CD4-positive, alpha-beta T cell treated with Interleukin-6 for 4 hours (primary cell): Measurements from ENCODE around the gene CLCN1.
A peak's percentile ranks its signal among the peaks of the same experiment; 100 is the strongest.
"Not testable (repeated sequence)": the region's sequence is repeated elsewhere in the genome, so short reads cannot be mapped to it uniquely, and the experiment has no call there.

ENCODE experiments used
- DNase-seq: peaks from one replicate; pipeline ENCODE4 v3.0.0-alpha.2; 2020; ENCODE audit warnings: mixed read lengths

The CLCN1 gene

GRCh38 chr7:143315776-143316175 is at the start of gene CLCN1:
Gene CLCN1 (plus strand): TSS chr7:143316111. CDS start chr7:143316213, 102 bp downstream.
- DNase-seq, result no peak

GRCh38 chr7:143269251-143269650 is 46.7 kb upstream of the CLCN1 start:
- DNase-seq, result no peak

GRCh38 chr7:143271240-143271639 is 44.7 kb upstream of the CLCN1 start:
- DNase-seq, result no peak

DNA sequence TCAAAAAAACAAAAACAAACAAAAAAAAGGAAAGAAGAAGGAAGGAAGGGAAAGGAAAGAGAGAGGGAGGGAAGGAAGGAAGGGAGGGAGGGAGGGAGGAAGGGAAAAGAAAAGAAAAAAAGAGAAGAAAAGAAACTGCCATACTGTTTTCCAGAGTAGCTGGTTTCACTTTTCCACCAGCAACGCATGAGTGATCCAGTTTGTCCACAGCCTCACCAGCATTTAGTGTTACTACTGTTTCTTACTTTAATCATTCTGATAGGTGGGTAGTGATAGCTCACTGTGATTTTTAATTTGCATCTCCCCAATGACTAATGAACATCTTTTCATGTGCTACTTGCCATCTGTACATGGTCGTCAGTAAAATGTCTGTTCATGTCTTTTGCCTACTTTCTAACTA is 43.0 kb upstream of the CLCN1 start:
- no peak for DNase-seq

DNA sequence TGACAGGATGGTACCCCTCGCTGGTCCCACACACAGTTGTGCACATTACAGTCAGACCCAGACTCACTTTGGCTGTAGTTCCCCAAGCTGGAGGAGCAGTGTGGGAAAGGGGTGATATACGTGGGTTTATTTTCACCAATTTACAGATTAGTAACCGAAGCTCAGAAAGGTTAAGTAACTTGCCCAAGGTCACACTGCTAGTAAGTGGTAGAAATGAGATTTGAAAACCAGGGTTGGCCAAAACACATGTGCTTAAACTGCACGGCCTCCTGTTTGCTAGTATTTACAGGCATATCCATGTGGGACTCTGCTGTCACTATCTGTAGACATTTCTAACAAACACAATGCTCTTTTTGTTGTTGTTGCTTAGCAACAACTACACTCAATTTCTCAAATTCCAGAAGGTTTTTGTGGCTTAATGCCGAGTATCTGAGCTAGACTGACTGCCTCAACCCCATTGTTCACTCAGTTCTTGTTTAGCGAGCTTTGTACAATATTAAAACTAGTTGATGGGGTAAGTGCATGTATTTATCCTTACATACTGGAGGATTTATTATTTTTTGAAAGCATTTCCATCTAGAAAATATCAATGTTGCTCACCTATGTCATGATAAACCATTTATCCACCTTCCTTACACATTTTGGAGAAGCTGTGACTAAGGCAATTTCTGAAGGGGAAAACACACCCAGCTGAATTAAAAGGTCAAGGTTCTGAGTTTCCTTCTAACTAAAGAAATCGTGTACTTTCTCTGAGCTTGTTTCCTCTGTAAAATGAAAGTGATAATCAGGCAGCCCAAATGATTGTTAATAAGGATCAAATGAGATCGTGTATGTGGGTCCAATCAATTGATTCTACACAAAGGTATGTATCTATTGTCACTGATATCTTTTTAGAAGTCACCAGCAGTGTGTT is 36.5 kb upstream of the CLCN1 start:
- DNase-seq, result no peak

DNA sequence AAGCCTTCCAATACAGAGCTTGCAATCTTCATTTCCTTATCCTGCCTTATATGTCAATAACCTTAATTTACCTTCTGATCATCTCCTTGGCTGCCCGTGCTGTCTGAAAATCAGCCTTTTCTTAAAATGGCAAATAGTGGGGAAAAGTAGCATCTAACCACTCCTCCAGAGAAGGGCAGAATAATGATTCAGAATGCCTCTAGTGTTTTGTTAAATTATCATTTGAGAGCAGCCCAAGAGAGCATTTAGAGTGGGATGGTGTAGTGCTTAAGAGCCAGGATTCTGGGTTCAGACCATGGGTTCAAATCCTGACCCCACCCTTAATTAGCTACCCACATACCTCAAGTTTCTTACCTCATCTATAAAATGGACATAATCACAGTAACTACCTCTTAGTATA is 35.8 kb upstream of the CLCN1 start:
- DNase-seq, result no peak

DNA sequence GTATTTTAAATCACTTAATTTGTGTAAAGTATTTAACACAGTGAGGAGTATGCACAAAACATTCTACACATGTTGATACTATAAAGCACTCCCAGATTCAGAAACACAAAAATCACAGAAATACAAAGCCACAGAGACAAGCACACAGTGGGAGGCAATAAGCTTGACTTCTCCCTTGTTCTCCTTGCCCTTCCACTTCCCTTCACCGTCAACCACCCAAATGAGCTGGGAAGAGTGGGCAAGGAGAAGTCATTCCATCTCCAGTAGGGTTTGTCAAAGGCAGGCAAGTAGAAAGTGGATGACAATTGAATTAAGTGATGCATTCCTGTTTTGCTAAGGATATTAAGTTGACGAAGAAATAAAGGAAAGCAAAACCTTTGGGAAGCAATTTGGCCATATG is 35.3 kb upstream of the CLCN1 start:
- DNase-seq, result no peak

DNA sequence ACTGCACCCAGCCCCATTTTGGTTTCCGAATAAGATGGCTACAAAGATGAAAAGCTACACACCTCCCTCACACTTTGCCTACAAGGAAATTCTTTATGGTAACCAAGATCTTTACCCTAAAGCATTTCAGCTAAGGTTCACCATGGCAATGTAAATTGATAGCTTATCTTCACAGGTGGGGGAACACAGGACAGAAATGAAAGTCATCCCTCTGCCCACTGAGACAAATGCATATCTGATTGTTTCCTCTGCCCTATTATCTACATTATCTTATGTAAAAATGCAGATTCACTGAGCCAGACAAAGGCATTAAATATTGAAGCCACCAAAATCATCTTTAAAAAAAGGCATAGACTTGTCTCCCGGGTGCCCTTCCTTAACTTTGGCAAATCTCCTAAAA is 34.4 kb upstream of the CLCN1 start:
- no peak for DNase-seq

DNA sequence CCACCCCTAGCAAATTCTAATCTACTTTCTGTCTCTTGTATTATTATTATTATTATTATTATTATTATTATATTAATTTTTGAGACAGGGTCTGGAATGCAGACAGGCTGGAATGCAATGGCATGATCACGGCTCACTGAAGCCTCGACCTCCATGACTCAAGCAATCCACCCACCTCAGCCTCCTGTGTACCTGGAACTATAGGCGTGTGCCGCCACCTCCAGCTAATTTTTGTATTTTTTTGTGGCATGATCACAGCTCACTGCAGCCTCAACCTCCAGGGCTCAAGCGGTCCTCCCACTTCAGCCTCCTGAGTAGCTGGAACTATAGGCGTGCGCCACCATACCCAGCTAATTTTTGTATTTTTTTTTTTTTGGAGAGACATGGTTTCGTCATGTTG is 33.8 kb upstream of the CLCN1 start:
- DNase-seq, result no peak

GRCh38 chr7:143283381-143283780 is 32.5 kb upstream of the CLCN1 start:
- no peak for DNase-seq

DNA sequence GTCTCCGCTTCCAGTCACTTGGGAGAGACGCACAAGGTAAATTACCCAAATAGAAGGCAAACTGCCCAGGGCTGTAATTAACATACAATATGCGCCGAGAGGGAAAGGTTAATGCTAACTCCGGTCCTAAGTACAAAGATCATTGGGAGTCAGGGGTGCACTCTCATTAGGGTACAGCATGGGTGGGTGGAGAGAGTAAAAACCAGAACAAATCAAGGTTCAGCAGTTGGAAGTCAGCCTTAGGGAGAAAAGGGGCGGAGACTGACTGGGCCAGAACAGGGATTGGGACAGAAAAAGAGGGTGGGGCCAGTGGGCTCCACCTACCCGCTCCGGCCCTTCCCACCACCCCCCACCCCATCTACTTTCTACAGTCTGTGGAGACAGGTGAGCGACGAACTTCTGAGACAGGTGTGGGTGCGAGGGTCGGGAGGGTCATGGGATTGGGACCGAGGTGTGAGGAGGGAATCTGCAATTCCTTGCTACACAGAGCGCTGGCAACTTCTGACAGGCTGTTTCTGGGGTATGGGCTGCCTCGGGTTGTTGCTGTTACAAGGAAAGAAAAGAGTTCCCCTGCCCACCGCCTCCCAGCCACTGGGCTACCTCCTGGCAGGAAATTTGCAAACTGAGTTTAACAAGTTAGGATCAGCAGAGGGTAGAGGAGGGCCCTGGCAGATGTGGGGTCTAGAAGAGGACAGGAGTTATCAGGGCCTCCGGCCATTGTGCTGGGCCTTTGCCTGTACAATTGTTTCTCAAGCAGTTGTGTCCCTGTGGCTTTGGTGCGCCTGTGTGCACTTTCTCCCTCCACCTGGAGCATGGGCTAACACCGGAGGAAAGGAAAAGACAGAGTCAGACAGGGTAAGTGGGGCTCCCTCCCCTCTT is 31.1 kb upstream of the CLCN1 start, which contains the start of gene TMEM139:
Gene TMEM139, plus strand, starts transcription at position 368 of the 879 bp plus-strand sequence. CDS start 1,000 bp downstream, outside the sequence.
- DNase-seq, result no peak

DNA sequence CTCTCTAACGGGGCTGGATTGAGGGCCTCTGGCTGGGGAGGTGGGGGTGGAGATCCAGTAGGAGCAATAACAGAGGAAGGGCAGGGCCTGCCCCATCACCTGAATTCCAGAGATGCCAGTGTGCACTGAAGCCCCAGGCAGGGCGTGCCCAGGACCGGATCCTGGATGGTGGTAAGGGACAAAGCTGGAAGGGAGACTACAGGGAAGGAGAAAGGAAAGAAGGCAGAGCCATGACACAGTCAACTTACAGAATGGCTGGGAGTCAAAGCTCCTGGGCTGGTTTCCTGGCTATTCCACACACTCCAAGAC is 30.5 kb upstream of the CLCN1 start:
- DNase-seq, result no peak

DNA sequence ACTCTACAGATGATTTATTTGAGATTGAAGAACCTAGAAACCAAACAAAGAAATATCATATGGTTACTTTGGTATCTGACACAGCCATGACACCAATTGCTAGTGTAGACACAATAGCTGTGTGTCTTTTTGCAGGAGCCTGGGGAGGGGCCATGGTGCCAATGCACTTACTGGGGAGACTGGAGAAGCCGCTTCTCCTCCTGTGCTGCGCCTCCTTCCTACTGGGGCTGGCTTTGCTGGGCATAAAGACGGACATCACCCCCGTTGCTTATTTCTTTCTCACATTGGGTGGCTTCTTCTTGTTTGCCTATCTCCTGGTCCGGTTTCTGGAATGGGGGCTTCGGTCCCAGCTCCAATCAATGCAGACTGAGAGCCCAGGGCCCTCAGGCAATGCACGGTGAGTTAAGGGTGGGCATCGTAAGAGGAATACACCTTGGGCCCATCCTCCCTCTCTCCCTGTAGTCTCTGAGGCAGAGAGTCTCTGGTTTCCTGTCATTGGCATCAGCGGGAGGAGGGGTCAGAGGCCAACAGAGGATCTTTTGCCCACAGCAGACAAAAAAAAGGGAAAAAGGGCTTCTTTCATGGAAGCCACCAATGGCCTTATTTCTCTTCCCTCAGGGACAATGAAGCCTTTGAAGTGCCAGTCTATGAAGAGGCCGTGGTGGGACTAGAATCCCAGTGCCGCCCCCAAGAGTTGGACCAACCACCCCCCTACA is 29.9 kb upstream of the CLCN1 start:
- no peak for DNase-seq

- no peak for DNase-seq
Measured at GRCh38 chr7:143286522-143286890, 29.4 kb upstream of the CLCN1 start.

- no peak for DNase-seq
Measured at GRCh38 chr7:143287339-143287934, 28.5 kb upstream of the CLCN1 start.

- DNase-seq, result peak; percentile 100
Measured at GRCh38 chr7:143287935-143288826, 27.7 kb upstream of the CLCN1 start, which contains the start of gene CASP2. Gene CASP2 (plus strand): TSS chr7:143288351. CDS start chr7:143288456, 105 bp downstream.

DNA sequence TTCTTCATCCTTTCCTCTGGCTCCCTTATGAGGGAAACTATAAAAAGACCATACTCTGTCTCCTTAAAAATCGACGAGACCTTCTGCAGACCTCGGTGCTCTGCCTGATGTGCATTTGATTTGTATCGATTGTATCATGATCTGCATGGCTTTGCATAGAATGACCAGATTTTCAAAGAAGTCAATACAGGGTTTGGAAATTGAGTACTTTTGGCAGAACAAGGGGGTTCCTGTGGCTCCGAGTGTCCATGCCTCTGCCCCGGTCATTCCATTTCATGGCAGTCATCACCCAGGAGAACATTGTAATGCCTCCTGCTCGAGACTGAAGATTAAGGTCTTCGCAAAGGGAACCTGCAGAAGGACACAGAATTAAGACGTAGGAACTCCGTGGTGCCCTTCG is 27.1 kb upstream of the CLCN1 start:
- DNase-seq, result no peak

- no peak for DNase-seq
Measured at GRCh38 chr7:143289421-143289820, 26.5 kb upstream of the CLCN1 start.

- DNase-seq, result not testable (repeated sequence)
Measured at GRCh38 chr7:143289888-143290287, 26.0 kb upstream of the CLCN1 start.

DNA sequence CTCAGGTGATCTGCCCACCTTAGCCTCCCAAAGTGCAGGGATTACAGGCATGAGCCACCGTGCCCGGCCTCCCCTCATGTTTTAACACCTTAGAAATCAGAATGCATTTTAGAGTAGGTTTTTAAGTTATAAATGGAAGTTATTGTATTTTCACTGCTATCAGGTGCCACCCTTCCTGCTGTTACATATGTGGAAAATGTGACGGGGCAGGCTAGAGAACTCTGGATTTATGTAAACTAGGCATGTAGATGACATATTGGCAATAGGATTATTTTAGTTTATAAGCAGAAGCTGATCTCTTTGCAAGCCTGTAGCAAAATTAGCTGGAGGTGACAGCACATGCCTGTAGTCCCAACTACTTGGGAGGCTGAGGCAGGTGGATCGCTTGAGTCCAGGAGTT is 25.6 kb upstream of the CLCN1 start:
- DNase-seq, result no peak

GRCh38 chr7:143292876-143293275 is 23.0 kb upstream of the CLCN1 start:
- no peak for DNase-seq

- no peak for DNase-seq
Measured at GRCh38 chr7:143295870-143296269, 20.0 kb upstream of the CLCN1 start.
